GM18505 (cell line): ENCODE measurements around the gene DVL2.

Source experiments
- ATAC-seq: cut with Tn5 transposase; IDR thresholded peaks from one replicate; pipeline ENCODE4 v1.9.1; 2021; ENCODE audit not compliant: unreplicated experiment
- POLR2A ChIP-seq: IDR thresholded peaks from 4 replicates; pipeline ENCODE4 v1.6.1; 2011; ENCODE audit warnings: borderline replicate concordance; ENCODE audit not compliant: insufficient read depth, insufficient read length; ENCODE audit errors: extremely low read depth

DVL2 gene

DNA sequence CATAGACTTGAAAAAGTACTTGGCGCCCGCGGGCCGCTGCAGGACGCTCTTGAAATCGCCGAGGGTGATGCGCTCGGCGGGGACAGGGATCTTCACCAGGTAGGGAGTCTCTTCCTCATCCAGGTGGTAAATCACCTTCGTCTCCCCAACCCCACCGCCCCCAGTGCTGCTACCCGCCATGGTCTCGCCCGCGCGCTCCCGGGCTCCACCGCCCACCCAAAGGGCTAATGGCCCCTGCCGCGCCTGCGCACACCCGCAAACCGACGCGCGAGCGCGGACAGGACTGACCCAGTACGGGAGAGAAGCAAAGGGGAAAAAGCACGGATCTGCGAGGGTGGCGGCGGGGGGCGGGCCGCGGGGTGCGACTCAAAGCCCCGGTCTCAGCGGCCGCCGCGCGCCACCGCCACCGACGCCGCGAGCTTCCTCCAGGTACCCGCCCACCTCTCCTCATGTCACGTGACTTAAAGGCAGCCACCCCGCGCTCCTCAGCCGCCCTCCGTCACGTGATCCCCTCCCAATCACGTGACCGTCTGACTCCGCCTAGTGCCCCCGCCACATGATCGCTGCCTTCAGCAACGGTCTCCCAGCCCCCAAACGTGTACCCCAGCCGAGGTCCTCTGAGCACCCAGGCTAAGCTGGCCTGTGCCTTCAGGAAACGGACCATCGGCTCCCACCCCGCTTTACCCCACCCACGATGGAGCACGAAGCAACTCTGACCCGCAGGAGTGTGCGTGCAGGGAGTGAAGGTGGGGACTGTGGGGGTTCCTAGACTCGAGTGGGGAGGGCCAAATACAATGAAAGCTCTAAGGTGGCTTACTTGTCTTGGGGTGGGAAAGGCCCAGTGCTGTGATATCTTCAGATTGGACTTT is at the start of gene DVL2:
Gene DVL2 (minus strand): TSS at position 435 of the 869 bp plus-strand sequence. CDS start 255 bp downstream, at position 180.
- ATAC-seq, result peak; percentile 52
- peak; percentile 80 for TF ChIP-seq POLR2A

DNA sequence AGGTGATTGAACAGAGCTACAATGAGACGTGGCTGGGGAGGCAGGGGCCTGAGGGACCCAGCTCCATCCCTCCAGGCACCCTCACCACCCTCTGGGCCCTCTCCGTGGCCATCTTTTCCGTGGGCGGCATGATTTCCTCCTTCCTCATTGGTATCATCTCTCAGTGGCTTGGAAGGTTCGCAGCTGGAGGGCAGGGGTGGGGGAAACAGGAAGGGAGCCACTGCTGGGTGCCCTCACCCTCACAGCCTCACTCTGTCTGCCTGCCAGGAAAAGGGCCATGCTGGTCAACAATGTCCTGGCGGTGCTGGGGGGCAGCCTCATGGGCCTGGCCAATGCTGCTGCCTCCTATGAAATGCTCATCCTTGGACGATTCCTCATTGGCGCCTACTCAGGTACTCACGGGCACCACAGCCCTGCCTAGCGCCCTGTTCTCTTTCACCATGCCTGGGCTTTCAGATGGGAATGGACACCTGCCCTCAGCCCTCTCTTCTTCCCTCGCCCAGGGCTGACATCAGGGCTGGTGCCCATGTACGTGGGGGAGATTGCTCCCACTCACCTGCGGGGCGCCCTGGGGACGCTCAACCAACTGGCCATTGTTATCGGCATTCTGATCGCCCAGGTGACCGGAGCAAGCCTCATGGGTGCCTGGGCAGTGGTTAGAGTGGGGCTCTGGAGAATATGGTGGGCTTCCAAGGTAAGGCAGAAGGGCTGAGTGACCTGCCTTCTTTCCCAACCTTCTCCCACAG is 49.3 kb upstream of the DVL2 start:
- ATAC-seq, result no peak
- TF ChIP-seq POLR2A, result no peak

DNA sequence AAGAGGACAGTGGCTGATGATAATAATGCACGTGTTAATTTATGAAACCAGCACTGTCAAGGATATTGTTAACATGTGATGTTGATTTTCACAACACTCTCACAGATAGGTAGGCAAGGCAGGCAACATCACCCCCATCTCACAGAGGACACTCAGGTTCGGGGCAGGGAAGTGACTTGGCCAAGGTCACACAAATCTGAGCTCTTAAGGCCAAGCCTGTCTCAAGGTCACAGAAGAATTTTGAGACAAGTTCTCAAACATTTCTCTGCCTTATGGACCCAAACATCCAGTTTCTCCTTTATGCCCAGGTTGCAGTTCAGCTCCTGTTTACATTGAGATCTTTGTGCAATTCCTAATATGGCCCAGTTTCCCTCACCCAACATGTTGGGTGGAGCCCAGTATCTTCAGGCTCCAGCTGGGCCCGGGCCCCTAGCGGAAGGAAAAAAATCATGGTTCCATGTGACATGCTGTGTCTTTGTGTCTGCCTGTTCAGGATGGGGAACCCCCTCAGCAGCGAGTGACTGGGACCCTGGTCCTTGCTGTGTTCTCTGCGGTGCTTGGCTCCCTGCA is 48.5 kb upstream of the DVL2 start:
- ATAC-seq, result no peak
- no peak for TF ChIP-seq POLR2A

DNA sequence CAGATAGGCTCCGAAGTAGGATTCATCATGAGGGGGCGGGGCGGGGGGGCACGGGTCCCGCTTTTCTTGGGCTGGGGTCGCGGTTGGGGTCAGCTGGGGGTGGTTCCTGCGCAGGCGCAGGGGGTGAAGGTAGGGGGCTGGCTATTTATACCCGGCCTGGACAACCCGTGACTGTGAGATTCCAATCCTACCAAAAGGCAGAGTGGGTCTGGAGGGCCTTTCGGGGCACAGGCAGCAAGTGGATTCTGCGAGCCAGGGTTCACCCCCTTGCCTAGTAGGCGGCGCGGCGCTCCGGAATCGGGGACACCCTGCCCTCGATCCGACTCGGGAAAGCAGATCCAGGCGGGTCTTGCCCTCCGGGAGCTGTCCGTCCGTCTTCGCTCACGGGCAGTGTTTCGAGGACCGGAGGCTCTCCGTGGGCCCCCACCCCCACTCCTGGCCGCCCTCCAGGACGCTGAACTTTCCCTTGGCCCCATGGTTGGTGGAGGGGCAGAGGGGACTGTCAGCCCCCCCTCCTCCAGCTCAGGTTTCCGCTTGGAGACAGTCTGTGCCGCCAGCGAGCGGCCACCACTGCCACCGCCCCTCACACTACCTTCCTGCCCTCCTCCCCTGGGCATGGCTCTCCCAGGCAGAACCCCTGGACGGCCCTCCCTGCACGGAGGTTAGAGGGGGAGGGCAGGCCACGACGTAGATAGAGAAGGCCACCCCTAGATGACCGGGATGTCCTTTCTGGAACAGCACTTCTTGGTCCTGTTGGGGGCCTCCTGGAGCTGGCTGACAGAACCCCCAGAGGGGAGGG is 47.8 kb upstream of the DVL2 start:
- ATAC-seq, result no peak
- TF ChIP-seq POLR2A, result no peak

DNA sequence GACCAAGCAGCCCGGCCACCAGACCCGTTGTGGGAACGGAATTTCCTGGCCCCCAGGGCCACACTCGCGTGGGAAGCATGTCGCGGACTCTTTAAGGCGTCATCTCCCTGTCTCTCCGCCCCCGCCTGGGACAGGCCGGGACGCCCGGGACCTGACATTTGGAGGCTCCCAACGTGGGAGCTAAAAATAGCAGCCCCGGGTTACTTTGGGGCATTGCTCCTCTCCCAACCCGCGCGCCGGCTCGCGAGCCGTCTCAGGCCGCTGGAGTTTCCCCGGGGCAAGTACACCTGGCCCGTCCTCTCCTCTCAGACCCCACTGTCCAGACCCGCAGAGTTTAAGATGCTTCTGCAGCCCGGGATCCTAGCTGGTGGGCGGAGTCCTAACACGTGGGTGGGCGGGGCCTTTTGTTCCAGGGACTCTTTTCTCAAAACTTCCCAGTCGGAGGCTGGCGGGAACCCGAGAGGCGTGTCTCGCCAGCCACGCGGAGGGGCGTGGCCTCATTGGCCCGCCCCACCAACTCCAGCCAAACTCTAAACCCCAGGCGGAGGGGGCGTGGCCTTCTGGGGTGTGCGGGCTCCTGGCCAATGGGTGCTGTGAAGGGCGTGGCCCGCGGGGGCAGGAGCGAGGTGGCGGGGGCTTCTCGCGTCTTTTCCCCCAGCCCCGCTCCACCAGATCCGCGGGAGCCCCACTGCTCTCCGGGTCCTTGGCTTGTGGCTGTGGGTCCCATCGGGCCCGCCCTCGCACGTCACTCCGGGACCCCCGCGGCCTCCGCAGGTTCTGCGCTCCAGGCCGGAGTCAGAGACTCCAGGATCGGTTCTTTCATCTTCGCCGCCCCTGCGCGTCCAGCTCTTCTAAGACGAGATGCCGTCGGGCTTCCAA is 47.0 kb upstream of the DVL2 start, which contains the start of gene SLC2A4:
Gene SLC2A4 (plus strand): TSS at position 645 of the 879 bp plus-strand sequence. CDS start 217 bp downstream, at position 862.
- ATAC-seq, result peak; percentile 49

DNA sequence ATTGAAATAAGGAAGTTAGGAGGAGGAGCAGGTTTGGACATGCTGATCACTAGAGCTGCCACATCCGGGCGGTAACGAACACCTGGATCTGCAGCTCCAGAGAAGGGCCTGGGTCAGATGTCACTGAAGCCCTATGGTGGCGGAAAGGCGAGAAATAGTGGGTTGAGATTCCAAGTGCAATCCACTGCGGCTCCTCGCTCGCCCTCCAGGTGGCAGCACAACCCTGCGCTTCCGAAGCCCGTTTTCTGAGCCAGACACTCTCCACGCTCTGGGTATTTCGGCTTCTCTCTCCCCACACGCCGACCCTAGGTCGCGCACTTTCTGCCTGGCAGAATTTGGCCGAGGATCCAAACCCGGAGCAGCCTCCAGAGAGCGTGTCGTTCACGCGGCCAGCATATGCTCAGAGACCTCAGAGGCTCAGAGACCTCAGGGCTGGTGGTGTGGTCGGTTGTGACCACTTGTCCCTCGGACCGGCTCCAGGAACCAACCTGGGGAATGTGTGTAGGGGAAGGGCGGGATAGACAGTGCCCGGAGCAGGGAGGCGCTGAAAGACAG is 46.3 kb upstream of the DVL2 start:
- ATAC-seq, result peak; percentile 50
- TF ChIP-seq POLR2A, result no peak

More for the DNA sequence above, 47.0 kb upstream of the DVL2 start, which contains the start of gene SLC2A4:
- no peak for TF ChIP-seq POLR2A

DNA sequence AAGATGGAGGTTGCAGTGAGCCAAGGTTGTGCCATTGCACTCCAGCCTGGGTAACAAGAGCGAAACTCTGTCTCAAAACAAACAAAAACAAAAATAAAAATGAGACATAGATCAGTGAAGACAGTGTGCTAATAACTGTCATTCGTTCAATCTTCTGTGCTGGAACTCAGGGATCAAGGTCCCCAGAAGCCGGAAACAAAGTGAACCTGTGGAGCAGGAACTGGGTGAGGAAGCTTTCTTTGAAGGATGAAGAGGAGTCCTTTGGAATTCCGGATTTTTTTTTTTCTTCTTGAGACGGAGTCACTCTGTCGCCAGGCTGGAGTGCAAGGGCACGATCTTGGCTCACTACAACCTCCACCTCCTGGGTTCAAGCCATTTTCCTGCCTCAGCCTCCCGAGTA is 45.1 kb upstream of the DVL2 start:
- TF ChIP-seq POLR2A, result no peak
- ATAC-seq, result no peak

DNA sequence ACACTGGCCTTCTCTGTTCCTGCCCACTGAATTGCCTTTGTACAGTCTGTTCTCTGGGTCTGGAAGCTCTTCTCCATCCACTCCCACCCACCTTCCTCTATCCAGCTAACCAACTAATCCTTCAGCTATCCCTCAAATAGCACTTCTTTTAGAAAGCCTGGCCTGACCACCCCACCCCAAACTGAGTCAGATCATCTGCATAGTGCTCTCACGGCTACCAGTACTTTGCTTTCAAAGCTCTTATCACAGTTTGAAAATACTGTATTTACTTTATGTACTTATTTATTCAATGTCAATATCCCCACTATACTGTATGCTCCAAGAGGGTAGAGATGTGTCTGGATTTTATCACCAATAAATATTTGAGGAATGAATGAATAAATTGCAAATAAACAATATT is 32.5 kb upstream of the DVL2 start:
- TF ChIP-seq POLR2A, result no peak
- ATAC-seq, result no peak

DNA sequence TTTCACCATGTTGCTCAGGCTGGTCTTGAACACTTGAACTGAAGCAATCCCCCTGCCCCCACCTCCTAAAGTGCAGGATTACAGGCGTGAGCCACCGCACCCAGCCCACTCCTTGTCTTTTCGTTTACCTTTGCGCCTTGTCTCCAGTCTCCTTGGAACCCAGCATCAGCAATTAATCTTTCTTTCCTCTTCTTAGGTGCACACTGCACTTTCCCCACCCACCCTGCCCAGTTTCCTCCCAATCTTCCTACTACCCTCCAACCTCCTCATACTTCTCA is 29.4 kb upstream of the DVL2 start:
- TF ChIP-seq POLR2A, result no peak
- ATAC-seq, result no peak

DNA sequence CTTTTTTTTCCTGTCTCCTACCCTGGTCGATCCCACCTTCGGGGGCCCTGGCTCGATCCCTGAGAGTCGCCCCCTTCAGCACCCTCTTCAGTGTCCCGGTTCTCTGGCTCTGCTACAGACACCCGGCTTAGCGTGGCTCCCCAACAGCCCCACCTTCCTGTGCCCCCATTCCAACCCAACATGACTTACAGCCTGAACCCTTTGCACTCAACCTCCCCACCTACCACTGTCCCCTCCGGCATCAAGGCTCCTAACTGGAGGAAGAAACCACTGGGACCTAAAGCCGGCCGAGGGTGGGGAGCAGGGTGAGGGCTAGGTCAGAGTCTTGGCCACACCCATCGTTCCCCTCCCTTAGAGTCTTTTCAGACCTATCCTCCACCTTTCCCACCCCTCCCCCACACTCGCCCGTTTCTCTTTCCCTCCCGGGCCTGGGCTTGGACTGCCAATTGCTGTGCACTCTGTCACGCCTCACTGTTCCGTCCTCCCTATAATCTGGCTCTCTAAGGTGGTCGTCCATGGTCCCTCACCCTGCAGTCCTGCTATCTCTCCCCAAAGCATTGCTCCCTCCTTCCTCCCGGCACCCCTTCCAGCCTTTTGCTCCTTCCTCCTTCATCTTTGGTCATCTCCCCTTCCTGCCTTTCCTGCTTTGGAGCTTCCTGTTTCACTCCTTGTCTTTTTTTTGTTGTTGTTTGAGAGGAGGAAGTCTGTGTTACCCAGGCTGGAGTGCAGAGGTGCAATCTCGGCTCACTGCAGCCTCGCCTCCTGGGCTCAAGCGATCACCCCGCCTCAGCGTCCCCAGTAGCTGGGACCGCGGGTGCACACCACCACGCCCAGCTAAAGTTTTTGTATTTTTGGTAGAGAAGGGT is 28.9 kb upstream of the DVL2 start:
- ATAC-seq, result no peak
- TF ChIP-seq POLR2A, result no peak
